Sigmoid colon (tissue), 7 donors: ENCODE data around the gene TDG. TPM values are rescaled to one million over a fixed set of nuclear protein-coding genes. Genes with fewer than 3 reads are reported as not detected.
"Not testable (repeated sequence)": the region's sequence is repeated elsewhere in the genome, so short reads cannot be mapped to it uniquely, and the experiment has no call there.

ENCODE experiments used
- DNase-seq: peaks from one replicate; pipeline ENCODE4 v3.0.0-alpha.2; 2019
- H3K27ac ChIP-seq, 4 donors: fragments of 200-600 bp; sonication (generic); one replicate each; pipeline ENCODE4 v1.5.1; 2016 to 2019; ENCODE audit warnings: mild to moderate bottlenecking in 1 of 4
- H3K27me3 ChIP-seq, 3 donors: fragments of 200-600 bp; sonication (generic); one replicate each; pipeline ENCODE4 v1.5.1; 2019; ENCODE audit warnings: mild to moderate bottlenecking in 1 of 3
- H3K36me3 ChIP-seq, 4 donors: fragments of 200-600 bp; sonication (generic); one replicate each; pipeline ENCODE4 v1.5.1; 2016 to 2019
- H3K4me1 ChIP-seq, 4 donors: fragments of 200-600 bp; sonication (generic); one replicate each; pipeline ENCODE4 v1.5.1; 2017 to 2019
- H3K4me3 ChIP-seq, 4 donors: fragments of 200-600 bp; sonication (generic); one replicate each; pipeline ENCODE4 v1.5.1; 2017 to 2019; ENCODE audit warnings: mild to moderate bottlenecking in 2 of 4, moderate library complexity in 1 of 4
- H3K9me3 ChIP-seq, 4 donors: fragments of 200-600 bp in 3 of 4; sonication (generic) in 3 of 4; one replicate each; pipeline versions ENCODE4 v1.5.1 to v1.6.1; 2013 to 2019
- EP300 ChIP-seq, 4 donors: sonication (generic); formaldehyde crosslinking; IDR thresholded peaks; one replicate each; pipeline ENCODE4 v1.6.1; 2017; ENCODE audit warnings: antibody characterized with exemption in 4 of 4
- POLR2A ChIP-seq, 2 donors: fragments of 450-650 bp; IDR thresholded peaks; one replicate each; pipeline ENCODE4 v1.6.1; 2016; ENCODE audit warnings: antibody characterized with exemption in 2 of 2, mild to moderate bottlenecking in 2 of 2, moderate library complexity in 2 of 2
- POLR2AphosphoS5 ChIP-seq, 4 donors: sonication (generic); formaldehyde crosslinking; IDR thresholded peaks; one replicate each; pipeline ENCODE4 v1.6.1; 2017; ENCODE audit warnings: antibody characterized with exemption in 4 of 4
- WGBS, 2 donors: extraction: QIAGEN DNeasy Blood & Tissue Kit; methylation state at CpG; one replicate each; pipeline ENCODE4 v1.1.7; 2013; 5-methylcytosine and 5-hydroxymethylcytosine counted together
- intact Hi-C: fragments of 100-400 bp; cut with DNase I; formaldehyde crosslinking; loops from one replicate; pipeline ENCODE4 v1.15.1; 2023
- polyA plus RNA-seq, 3 donors: library from polyadenylated mRNA; stranded (reverse); fragments of 200-250 nt; gene quantifications; one replicate each; pipeline ENCODE4 v1.2.3, GENCODE V29; 2013
- total RNA-seq, 4 donors: library from RNA; depleted of rRNA; stranded (reverse); fragments of >200 nt; gene quantifications; one replicate each; pipeline ENCODE4 v1.1.0, GENCODE V29; 2016
- TF ChIP-seq, protein P1 (sequence below), 4 experiments: fragments of 450-650 bp in 3 of 4; fragments of 200-600 bp in 1 of 4; IDR thresholded peaks; one replicate each; pipeline ENCODE4 v1.5.1; 2016 to 2019; ENCODE audit warnings: antibody characterized with exemption in 4 of 4, mild to moderate bottlenecking in 3 of 4, moderate library complexity in 2 of 4
- donor health status: healthy with polysubstance abuse.
- donor health status: Bipolar disorder and iron deficiency.
- donor health status: healthy.

TDG gene
- total and polyA plus RNA-seq, 7 donors, result 12.0 to 24.1 (median 18.0) TPM

DNA sequence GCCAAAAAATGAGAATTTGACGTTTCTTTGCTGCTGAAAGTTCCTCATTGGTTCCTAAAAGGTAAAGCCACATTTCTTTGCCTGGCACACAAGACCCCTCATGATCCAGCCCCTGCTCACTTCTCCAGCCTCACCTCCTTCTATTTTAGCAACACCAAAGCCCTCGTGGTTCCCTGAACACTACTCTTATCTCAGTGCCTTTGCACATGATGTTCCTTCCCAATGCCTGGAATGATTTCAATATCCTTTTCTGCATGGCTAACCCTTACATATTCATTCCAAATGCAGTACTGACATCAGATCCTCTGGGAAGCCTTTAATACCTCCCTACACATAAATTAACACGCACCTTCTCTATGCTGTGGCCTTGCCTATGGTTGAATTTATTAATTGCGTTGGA, 44.4 kb downstream of the TDG start:
- Histone ChIP-seq H3K36me3 (peaks cover 0 to 25% (median 5%) of the 10 kb centered on the region in 4 donors), H3K4me1 (peaks cover 0 to 11% (median 5%) of the 10 kb centered on the region in 4 donors), H3K27me3 (no peaks in the 10 kb centered on the region), H3K4me3 (no peak overlapping the region), H3K27ac (no peak overlapping the region), H3K9me3 (no peaks in the 10 kb centered on the region)
- WGBS, 2 donors, result 90 to 96% methylated on average over 4 of the region's 4 CpGs
- intact Hi-C loops, result no loop called here
- no peak for TF ChIP-seq POLR2AphosphoS5 (IDR thresholded peaks at IDR 0.05)
- no peak for TF ChIP-seq POLR2A (IDR thresholded peaks at IDR 0.05)
- TF ChIP-seq EP300 (IDR thresholded peaks at IDR 0.05), result no peak
- TF ChIP-seq, protein P1, sequence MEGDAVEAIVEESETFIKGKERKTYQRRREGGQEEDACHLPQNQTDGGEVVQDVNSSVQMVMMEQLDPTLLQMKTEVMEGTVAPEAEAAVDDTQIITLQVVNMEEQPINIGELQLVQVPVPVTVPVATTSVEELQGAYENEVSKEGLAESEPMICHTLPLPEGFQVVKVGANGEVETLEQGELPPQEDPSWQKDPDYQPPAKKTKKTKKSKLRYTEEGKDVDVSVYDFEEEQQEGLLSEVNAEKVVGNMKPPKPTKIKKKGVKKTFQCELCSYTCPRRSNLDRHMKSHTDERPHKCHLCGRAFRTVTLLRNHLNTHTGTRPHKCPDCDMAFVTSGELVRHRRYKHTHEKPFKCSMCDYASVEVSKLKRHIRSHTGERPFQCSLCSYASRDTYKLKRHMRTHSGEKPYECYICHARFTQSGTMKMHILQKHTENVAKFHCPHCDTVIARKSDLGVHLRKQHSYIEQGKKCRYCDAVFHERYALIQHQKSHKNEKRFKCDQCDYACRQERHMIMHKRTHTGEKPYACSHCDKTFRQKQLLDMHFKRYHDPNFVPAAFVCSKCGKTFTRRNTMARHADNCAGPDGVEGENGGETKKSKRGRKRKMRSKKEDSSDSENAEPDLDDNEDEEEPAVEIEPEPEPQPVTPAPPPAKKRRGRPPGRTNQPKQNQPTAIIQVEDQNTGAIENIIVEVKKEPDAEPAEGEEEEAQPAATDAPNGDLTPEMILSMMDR (IDR thresholded peaks at IDR 0.05), result no peak
- no peak for DNase-seq

- Histone ChIP-seq H3K27ac (no peak overlapping the region), H3K36me3 (peaks cover 0 to 25% (median 5%) of the 10 kb centered on the region in 4 donors), H3K4me3 (no peak overlapping the region), H3K9me3 (no peaks in the 10 kb centered on the region), H3K27me3 (no peaks in the 10 kb centered on the region), H3K4me1 (peaks cover 0 to 11% (median 5%) of the 10 kb centered on the region in 4 donors)
- no peak for TF ChIP-seq POLR2AphosphoS5 (IDR thresholded peaks at IDR 0.05)
- TF ChIP-seq, protein P1 (IDR thresholded peaks at IDR 0.05), result no peak
- TF ChIP-seq POLR2A (IDR thresholded peaks at IDR 0.05), result no peak
- no peak for TF ChIP-seq EP300 (IDR thresholded peaks at IDR 0.05)
- WGBS, 2 donors, result 87 to 92% methylated on average over 2 of the region's 2 CpGs
- intact Hi-C loops, result no loop called here
- DNase-seq, result no peak
These were observed 45.0 kb downstream of the TDG start for GRCh38 chr12:104010606-104011169.

GRCh38 chr12:104011253-104011652, 45.6 kb downstream of the TDG start:
- 77 to 78% methylated on average over 6 of the region's 6 CpGs for WGBS, 2 donors
- TF ChIP-seq, protein P1 (IDR thresholded peaks at IDR 0.05), result no peak
- peak in 1 of 4 donors; percentile 20 for TF ChIP-seq POLR2AphosphoS5 (IDR thresholded peaks at IDR 0.05)
- peaks cover 0 to 11% (median 5%) of the 10 kb centered on the region in 4 donors for H3K4me1 ChIP-seq
- H3K27me3 ChIP-seq, result no peaks in the 10 kb centered on the region
- H3K4me3 ChIP-seq, result no peak overlapping the region
- peaks cover 0 to 25% (median 5%) of the 10 kb centered on the region in 4 donors for H3K36me3 ChIP-seq
- H3K9me3 ChIP-seq, result no peaks in the 10 kb centered on the region
- intact Hi-C loops, result no loop called here
- no peak for DNase-seq
- no peak overlapping the region for H3K27ac ChIP-seq

DNA sequence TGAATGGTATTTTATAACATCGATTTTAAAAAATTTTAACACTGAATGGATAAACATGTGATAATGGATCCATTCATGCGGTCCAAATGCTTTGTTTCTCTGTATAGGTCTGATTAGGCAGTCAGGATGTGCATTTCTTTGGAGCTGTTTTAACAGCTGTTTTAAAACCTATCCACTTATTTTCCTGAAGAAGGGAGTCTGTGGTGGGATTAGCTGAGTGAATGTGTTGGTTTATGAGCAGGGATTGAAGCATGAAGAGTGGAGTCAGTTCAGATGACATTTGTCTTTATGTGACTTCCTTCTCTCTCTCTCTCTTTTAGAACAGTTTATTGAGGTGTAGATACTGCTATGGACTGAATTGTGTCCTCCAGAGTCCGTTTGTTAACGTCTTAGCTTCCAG, 46.7 kb downstream of the TDG start:
- no peaks in the 10 kb centered on the region for H3K27me3 ChIP-seq
- DNase-seq, result no peak
- peaks cover 0 to under 1% (median 0%) of the 10 kb centered on the region in 4 donors for H3K4me1 ChIP-seq
- intact Hi-C loops, result no loop called here
- 70 to 71% methylated on average over 4 of the region's 4 CpGs for WGBS, 2 donors
- no peaks in the 10 kb centered on the region for H3K9me3 ChIP-seq
- H3K4me3 ChIP-seq, result no peak overlapping the region
- no peak overlapping the region for H3K27ac ChIP-seq
- H3K36me3 ChIP-seq, result peaks cover 0 to 25% (median 5%) of the 10 kb centered on the region in 4 donors
- no peak for TF ChIP-seq POLR2A (IDR thresholded peaks at IDR 0.05)
- TF ChIP-seq, protein P1 (IDR thresholded peaks at IDR 0.05), result no peak

GRCh38 chr12:104021862-104022261, 56.2 kb downstream of the TDG start:
- intact Hi-C loops, H3K27ac ChIP-seq, H3K4me3 ChIP-seq, H3K9me3 ChIP-seq, H3K27me3 ChIP-seq, DNase-seq, H3K4me1 ChIP-seq, H3K36me3 ChIP-seq: not testable (repeated sequence)
- 92 to 94% methylated on average over 1 of the region's 1 CpG for WGBS, 2 donors
